ENCODE measurements around the gene JUP. TPM values are rescaled to one million over a fixed set of nuclear protein-coding genes. Genes with fewer than 3 reads are reported as not detected.
"Not testable (repeated sequence)": the region's sequence is repeated elsewhere in the genome, so short reads cannot be mapped to it uniquely, and the experiment has no call there.

The JUP gene
- total RNA-seq, 1 experiment from 2014 or later, result 27.5 TPM

DNA sequence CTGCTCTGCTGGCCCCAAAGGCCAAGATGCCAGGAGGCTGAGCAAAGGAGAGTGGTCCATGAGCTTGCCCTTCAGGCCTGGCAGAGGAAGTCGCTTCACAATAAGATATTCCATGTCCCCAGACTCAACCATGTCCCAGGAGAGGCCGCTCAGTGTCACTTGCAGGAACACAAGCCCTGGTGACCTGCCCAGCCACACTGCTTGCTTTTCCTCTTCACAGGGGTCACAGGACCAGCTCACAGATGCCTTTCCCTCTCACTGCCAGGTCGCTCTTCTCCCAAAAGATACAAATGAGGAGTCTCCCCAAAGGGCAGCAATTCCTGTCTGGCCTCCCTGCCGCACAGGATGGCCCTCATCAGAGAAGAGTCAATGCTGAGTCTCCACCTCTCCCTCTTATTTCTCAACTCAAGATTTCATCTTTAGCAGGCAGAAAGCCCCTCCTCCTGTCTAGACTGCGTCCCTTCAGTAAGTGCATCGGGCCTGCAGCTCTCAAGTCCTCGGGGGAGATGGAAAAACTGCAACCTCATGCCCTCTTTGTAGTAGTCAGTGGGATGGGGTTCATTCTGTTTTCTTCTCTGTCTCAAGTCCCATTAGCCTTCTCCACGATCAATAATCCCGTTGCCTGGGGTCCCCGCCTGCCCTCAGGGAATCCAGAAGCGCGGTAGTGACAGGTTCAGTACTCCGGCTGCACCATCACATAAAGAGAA, 5.0 kb downstream of the JUP start:
- no peak for DNase-seq (ENCODE audit: low read depth)

- no peak for DNase-seq (ENCODE audit: low read depth)
These were observed 6.6 kb downstream of the JUP start for GRCh38 chr17:41779954-41780353.

- peak; percentile 97 for DNase-seq (ENCODE audit: low read depth)
These were observed 8.8 kb downstream of the JUP start for GRCh38 chr17:41777574-41778188.

GRCh38 chr17:41777157-41777573, 9.3 kb downstream of the JUP start:
- no peak for DNase-seq (ENCODE audit: low read depth)

DNA sequence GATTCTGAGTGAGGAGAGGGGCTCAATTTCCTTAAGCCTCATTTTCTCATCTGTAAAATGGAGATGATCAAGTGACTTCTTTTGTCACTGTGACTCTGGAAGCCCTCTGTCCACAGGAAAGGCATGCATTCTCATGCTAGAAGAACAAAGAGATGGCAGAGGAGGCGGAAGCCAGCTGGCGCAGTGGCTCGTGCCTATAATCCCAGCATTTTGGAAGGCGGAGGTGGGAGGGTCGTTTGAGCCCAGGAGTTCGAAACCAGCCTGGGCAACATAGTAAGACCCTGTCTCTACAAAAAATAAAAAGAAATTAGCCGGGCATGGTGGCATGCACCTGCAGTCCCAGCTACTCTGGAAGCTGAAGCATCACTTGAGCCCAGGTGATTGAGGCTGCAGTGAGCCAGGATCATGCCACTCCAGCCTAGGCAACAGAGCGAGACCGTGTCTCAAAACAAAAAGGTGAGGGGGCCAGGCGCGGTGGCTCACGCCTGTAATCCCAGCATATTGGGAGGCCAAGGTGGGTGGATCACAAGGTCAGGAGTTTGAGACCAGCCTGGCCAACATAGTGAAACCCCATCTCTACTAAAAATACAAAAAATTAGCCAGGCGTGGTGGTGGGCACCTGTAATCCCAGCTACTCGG, 10.1 kb downstream of the JUP start:
- DNase-seq (ENCODE audit: low read depth), result not testable (repeated sequence)

- no peak for DNase-seq (ENCODE audit: low read depth)
These were observed 10.9 kb downstream of the JUP start for GRCh38 chr17:41775394-41776226.

DNA sequence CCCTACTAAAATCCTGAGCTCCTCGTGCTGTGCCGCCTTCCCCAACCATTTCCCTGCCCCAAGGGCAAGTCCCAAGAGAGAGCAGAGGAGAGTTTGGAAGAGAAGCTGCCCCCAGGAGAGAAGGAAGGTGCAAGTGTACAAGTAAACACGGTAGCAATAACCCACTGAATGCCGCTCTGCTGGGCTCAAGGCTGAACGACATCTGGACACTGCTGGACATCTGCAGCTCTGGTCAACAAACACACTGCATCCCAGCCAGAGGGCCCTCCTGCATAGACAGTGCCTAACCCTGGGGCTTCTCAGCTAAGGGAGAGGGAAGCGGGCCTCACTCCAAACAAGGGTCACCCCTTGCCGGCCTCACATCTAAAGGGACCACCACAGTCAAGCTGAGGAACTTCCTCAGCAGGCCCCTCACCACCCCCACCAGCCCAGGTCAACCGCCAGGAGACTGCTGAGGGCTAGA, 12.7 kb downstream of the JUP start:
- DNase-seq (ENCODE audit: low read depth), result peak; percentile 57

- peak; percentile 92 for DNase-seq (ENCODE audit: low read depth)
These were observed 13.3 kb downstream of the JUP start for GRCh38 chr17:41773190-41773588.

DNA sequence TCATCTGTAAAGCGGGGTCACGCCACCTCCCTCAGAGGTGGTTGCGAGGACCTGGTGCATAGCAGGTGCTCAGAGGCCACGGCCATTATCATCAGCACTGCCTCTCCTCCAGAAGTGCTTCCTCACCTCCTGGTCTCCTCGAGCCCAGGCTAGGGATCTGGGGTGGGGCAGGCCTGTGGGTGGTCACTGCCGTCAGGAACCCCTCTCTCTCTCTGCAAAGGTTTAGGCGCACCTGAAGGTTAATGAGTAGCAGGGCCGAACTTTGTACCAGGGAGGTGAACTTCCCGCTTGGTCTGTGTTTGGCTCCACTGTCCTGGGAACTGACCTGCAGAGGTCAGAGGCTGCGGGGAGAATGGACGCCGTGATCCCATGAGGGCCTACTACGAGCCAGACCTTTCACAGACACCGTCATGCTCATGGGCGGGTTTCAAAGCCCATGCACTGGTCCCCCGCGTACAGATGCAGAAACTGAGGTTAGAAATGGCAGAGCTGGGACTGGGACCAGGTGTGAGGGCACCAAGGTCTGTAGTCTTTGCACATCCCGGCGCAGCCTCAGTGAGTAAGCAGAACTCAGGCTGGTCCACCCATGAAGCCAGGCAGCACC, 13.8 kb downstream of the JUP start:
- no peak for DNase-seq (ENCODE audit: low read depth)

DNA sequence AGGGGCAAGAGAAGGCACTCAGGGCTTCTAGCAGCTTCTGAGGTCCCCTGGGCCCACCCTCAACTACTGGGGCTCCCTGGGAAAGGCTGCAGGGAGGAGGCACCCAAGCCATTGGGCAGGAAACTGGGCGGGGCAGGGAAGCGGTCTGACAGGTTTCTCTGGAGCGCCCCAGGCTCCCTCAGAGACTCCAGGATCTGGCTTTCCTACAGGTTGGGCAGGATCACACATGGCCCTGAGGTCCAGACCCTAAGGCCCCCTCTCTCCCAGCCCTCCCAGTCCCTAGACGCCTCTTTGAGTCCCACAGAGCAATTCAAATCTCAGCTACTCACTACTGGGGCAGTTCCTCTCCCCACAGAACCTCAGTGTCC, 14.3 kb downstream of the JUP start:
- DNase-seq (ENCODE audit: low read depth), result no peak

DNA sequence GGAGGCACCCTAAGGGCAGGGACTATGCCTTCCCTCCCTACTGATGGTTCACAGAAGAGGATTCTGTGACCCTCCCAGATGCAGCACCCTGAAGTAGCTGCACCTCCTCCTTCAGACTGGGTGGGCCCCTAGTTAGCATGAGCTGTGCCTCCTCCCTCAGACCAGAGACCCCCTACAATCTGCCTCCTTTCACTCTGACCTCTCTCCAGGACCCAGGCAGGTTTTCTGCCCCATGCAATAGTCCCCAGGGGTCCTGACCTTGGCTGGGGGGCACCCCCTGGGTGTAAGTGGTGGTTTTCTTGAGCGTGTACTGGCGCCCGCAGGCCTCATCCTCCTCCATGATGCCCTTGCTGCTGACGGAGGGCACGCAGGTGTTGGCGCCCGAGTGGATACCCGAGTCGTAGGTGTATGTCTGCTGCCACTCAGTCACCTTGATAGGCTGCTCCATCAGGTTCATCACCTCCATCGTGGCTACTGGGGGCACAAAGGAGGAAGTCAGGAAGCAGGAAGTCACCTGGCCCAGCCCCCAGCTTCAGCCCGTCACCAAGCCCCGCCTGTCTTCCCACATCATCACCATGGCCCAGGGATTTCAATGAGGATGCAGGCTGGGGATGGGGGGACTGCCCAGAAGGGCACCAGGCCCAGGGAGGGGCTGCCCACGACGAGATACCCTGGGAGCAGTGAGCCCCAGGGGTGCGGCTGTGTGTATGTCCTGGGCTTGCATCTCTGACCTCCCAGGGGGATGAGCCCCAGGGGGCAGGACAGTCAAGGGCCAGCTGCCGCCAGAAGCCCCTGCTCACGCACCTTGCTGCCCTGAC, 14.9 kb downstream of the JUP start:
- DNase-seq (ENCODE audit: low read depth), result no peak

GRCh38 chr17:41769985-41770384, 16.5 kb downstream of the JUP start:
- DNase-seq (ENCODE audit: low read depth), result no peak

- no peak for DNase-seq (ENCODE audit: low read depth)
These were observed 17.1 kb downstream of the JUP start for GRCh38 chr17:41769346-41769862.

DNA sequence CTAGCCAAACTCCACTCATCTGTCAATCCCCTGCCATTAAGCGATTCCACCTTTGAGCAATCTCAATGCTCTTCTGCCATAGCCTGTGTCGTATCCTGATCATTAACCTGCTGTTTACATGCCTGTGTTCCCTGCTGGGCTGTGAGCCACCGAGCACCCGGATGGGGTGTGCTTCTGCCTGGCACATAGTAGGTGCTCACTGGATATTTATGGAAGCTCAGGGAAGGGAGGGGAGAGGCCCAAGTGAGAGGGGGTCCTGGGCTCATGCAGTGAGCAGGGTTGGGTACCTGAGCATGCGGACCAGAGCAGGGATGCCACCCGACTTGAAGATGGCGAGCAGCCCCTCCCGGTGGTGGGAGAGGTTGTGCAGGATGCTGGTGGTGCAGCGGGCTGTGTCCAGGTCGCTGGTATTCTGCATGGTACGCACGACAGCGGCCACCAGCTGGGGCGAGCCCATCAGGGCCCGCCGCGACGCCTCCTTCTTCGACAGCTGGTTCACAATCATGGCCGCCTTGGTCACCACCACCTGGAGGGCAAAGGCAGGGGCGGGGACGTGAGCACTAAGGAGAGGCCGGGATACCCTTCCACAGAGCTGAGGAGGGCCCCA, 17.7 kb downstream of the JUP start:
- no peak for DNase-seq (ENCODE audit: low read depth)

DNA sequence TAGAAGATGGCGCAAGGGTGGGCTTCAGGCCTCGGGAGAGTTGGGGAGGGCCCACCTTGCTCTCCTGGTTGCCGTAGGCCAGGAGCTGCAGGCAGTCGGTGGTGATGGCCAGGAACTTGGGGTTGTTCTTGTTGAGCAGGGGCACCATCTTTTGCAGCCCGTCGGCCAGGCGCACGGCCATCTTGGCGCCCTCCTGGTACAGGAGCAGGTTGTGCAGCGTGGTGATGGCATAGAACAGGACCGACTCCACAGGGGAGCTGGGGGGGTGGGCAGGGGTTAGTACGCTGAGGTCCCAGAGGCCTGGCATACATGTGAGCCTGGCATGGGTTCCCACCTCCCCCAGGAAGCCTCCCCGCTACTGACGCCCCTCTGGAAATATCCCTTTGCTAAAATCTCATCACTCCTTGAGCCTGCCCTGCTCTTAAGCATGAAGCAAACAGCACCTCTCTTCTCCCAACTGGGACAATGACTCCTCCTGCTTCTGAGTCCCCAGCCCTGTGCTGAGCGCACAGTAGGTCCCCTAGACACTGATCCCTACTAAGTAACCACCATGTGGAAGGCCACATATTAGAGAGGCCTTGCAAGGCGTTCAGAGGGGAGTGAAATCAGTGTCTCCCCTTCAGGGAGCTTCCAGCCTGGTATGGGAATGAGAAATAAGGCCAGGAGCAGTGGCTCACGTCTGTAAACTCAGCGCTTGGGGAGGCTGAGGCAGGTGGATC, 19.0 kb downstream of the JUP start:
- DNase-seq (ENCODE audit: low read depth), result no peak

DNA sequence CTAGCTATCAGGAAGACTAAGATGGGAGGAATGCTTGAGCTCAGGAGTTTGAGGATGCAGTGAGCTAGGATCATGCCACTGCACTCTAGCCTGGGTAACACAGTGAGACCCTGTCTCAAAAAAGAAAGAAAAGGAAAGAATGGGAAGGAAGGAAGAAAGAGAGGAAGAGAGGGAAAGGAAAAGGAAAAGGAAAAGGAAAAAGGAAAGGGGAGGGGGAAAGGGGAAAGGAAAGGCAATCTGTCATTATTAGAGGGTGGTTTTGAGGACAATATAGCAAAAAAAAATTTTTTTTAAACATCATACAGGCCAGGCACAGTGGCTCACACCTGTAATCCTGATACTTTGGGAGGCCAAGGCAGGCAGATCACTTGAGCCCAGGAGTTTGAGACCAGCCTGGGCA, 20.4 kb downstream of the JUP start:
- no peak for DNase-seq (ENCODE audit: low read depth)

- no peak for DNase-seq (ENCODE audit: low read depth)
These were observed 23.2 kb downstream of the JUP start for GRCh38 chr17:41763327-41763726.

DNA sequence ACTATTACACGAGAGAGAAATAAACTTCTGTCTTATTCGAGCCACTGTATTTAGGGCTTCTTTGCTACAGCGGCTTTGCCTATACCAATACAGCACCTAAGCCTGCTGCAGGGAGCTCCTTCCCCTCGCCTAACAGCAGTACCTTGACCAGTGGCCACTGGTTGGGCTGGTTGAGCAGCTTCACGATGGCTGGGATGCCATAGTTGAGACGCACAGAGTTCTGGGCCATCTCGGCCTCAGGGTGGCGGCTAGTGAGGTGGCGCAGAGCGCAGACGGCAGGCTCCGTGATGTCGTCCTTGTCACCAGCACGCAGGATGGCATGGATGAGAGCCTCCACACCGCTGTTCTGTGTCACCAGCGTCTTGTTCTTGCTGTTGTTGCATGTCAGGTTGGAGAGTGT, 23.7 kb downstream of the JUP start:
- no peak for DNase-seq (ENCODE audit: low read depth)

DNA sequence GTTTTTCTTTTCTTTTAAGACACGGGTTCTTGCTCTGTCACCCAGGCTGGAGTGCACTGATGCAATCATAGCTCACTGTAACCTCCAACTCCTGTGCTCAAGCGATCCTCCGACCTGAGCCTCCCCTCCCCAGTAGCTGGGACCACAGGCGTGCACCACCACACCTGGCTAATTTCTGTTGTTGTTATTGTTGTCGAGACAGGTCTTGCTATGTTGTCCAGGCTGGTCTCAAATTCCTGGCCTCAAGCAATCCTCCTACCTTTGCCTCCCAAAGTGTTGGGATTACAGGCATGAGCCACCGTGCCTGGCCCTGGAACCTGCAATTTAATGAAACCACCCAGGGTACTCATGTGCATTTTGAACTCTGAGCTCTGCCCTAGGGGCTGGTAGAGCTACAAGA, 24.1 kb downstream of the JUP start:
- no peak for DNase-seq (ENCODE audit: low read depth)

DNA sequence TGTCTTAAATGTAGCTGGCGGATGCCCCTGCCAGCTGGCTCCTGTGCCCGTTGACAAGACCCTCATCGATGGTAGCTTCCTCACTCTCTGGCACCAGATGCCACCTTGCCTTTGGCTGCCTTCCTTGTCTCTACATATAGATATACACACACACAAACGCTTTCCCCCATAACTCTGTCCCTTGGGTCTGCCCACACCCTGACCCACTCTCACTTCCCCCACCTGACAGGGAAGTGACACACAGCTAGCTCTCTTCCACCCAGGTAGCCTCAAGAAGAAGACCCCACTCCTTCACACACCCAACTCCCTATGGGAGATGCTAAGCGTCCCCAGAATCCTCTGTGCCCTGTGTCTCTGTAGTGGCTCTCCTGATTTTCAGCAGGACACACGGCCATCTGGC, 25.6 kb downstream of the JUP start:
- no peak for DNase-seq (ENCODE audit: low read depth)

Measured in RPMI7951 (cell line).